Measurements from ENCODE around the gene MPG. TPM values are rescaled to one million over a fixed set of nuclear protein-coding genes. Genes with fewer than 3 reads are reported as not detected.

MPG gene
- total RNA-seq, 1 experiment from 2014 or later, result 32.6 TPM

DNA sequence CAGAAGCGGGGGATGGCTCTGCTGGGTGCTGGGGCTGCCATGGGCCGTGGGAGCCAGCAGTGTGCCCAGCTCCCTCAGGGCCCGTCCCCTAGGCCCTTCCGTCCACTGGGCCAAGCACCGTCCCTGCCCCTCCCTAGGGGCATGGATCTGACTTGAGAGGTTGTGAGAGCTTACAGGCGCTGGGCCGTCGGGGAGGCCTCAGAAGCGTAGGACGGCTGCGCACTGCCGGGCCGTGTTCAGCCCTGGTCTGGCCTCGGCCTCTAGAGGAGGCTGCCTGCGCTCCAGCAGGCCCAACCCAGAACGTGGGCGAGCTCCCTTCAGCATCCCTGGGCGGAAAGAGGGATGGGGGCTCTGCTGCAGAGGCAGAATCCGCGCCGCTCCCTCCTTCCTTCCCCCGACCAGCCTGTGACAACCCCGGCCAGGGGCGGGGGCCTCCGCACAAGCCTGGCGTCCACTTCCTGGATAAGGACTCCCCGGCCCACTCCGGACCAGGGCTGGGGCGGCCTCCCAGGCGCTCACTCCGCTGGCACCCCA, 685 bp upstream of the MPG start:
- H3K27ac ChIP-seq (ENCODE audit: low read depth, low read length), result peak overlapping the region; percentile 90
- H3K27me3 ChIP-seq (ENCODE audit: insufficient read depth, low read length), result no peaks in the 10 kb centered on the region
- H3K4me3 ChIP-seq (replicated peaks in 1 of 2; ENCODE audit: low read depth in 1 of 2, low read length in 2 of 2), result peak overlapping the region; percentile 62 to 68
- peaks cover 22 to 35% of the 10 kb centered on the region in 2 experiments for H3K4me1 ChIP-seq (ENCODE audit: control insufficient read depth in 1 of 2, insufficient read depth in 2 of 2, low read length in 2 of 2)
- CTCF ChIA-PET, result interaction anchor here (1.0 to 1.4 kb wide), 2 partner anchors 11 to 20 kb away, joined by 3 to 7 read pairs; no protein-coding TSS in a partner anchor
- H3K79me2 ChIP-seq (ENCODE audit: insufficient read depth, low read length), result 0 out of 2 replicates have a peak, but pooled peaks cover 4% of the 10 kb centered on the region
- H3K36me3 ChIP-seq (ENCODE audit: control insufficient read depth in 1 of 2, insufficient read depth in 2 of 2, low read length in 2 of 2), result no peaks in the 10 kb centered on the region
- ATAC-seq, result peak; percentile 54
- intact Hi-C loops (cut with micrococcal nuclease), result no loop called here
- 0 out of 2 replicates have a peak, but pooled peaks have one; percentile 24 for TF ChIP-seq SIN3A (IDR thresholded peaks at IDR 0.05; ENCODE audit: low read depth)
- TF ChIP-seq ZFX (IDR thresholded peaks at IDR 0.05), result peak; percentile 79
- TF ChIP-seq ZNF274 (IDR thresholded peaks at IDR 0.05; ENCODE audit: low read depth, low read length), result no peak
- no peak for TF ChIP-seq EZH2phosphoT487 (IDR thresholded peaks at IDR 0.05; ENCODE audit: borderline replicate concordance)
- peak overlapping the region; percentile 80 for H3K4me2 ChIP-seq (ENCODE audit: low read length)
- DNase-seq (ENCODE audit: low read depth, low spot score), result no peak
- H3K9ac ChIP-seq (ENCODE audit: low read length), result peak overlapping the region; percentile 71
- POLR2A ChIA-PET, result no interaction called here
- no peak overlapping the region for H2AFZ ChIP-seq (ENCODE audit: low read depth, low read length, poor library complexity, severe bottlenecking)
- H3K9me3 ChIP-seq (ENCODE audit: control insufficient read depth in 1 of 2, insufficient read depth in 1 of 2, low read depth in 1 of 2, low read length in 2 of 2), result no peaks in the 10 kb centered on the region
- RAD21 ChIA-PET (ENCODE audit: low non-redundant PET in 1 of 2, low total read pairs in 2 of 2, uncharacterized antibody in 2 of 2, unreplicated experiment in 2 of 2), result no interaction called here
- H3K9me2 ChIP-seq (ENCODE audit: insufficient read depth), result no peaks in the 10 kb centered on the region
- no peaks in the 10 kb centered on the region for H4K20me1 ChIP-seq (ENCODE audit: insufficient read depth)
- no TSS peak for BruUV-seq (replicated peaks)

DNA sequence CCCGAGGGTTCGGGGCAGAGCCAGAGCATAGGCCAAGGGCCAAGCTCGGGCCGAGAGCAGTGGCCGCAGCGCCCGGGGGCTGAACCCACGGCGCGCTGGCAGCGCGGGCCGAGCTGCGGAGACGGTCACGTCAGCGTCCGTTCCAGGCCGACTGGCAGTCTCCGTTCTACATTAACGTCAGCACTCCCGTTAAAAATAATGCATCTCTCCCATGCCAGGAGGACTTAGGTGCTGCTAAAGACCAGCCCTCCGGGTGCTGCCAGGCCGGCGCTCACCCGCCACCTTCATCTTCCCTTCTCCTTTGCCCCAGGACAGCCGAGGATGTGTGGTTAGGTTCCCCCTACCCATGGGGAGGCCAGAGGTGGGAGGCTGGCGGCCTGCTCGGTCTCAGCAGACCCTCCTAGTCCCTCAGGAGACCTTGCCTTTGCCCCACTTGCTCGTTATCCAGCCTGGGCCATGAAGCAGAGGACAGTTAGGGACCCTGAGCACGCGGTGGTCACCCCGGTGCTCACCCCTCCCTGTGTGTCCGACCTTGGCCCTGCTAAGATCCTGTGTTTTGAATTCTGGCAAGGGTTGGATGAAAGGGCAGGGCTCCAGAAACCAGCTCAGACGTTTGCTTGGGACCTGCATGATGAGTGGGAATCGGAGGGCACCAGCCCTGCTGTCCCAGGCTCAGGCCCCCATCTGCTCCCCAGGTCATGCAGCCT, 572 bp downstream of the MPG start:
- H3K4me3 ChIP-seq (replicated peaks in 1 of 2; ENCODE audit: low read depth in 1 of 2, low read length in 2 of 2), result peak overlapping the region; percentile 62 to 68
- intact Hi-C loops (cut with micrococcal nuclease), result no loop called here
- DNase-seq (ENCODE audit: low read depth, low spot score) (no peak), ATAC-seq (peak; percentile 12)
- 0 out of 2 replicates have a peak, but pooled peaks cover 4% of the 10 kb centered on the region for H3K79me2 ChIP-seq (ENCODE audit: insufficient read depth, low read length)
- TF ChIP-seq JUND (IDR thresholded peaks at IDR 0.05) (no peak), EZH2 (IDR thresholded peaks at IDR 0.05) (no peak), ELF1 (IDR thresholded peaks at IDR 0.05; ENCODE audit: borderline replicate concordance, low read depth) (no peak)
- TF ChIP-seq, protein P1, sequence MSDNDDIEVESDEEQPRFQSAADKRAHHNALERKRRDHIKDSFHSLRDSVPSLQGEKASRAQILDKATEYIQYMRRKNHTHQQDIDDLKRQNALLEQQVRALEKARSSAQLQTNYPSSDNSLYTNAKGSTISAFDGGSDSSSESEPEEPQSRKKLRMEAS (IDR thresholded peaks at IDR 0.05), result no peak
- TF ChIP-seq, protein P2, sequence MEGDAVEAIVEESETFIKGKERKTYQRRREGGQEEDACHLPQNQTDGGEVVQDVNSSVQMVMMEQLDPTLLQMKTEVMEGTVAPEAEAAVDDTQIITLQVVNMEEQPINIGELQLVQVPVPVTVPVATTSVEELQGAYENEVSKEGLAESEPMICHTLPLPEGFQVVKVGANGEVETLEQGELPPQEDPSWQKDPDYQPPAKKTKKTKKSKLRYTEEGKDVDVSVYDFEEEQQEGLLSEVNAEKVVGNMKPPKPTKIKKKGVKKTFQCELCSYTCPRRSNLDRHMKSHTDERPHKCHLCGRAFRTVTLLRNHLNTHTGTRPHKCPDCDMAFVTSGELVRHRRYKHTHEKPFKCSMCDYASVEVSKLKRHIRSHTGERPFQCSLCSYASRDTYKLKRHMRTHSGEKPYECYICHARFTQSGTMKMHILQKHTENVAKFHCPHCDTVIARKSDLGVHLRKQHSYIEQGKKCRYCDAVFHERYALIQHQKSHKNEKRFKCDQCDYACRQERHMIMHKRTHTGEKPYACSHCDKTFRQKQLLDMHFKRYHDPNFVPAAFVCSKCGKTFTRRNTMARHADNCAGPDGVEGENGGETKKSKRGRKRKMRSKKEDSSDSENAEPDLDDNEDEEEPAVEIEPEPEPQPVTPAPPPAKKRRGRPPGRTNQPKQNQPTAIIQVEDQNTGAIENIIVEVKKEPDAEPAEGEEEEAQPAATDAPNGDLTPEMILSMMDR (IDR thresholded peaks at IDR 0.05 in 2 of 3, conservative IDR thresholded peaks at IDR 0.05 in 1 of 3; ENCODE audit: borderline replicate concordance in 1 of 3, insufficient read depth in 1 of 3, low read depth in 2 of 3, low read length in 2 of 3), result no peak
- peaks cover 18 to 24% of the 10 kb centered on the region in 2 experiments for H3K4me1 ChIP-seq (ENCODE audit: control insufficient read depth in 1 of 2, insufficient read depth in 2 of 2, low read length in 2 of 2)
- BruUV-seq (replicated peaks), result TSS peak; percentile 48
- H3K9me2 ChIP-seq (ENCODE audit: insufficient read depth), result no peaks in the 10 kb centered on the region
- ChIA-PET RAD21 (ENCODE audit: low non-redundant PET in 1 of 2, low total read pairs in 2 of 2, uncharacterized antibody in 2 of 2, unreplicated experiment in 2 of 2) (no interaction called here), POLR2A (no interaction called here), CTCF (no interaction called here)
- no peak overlapping the region for H2AFZ ChIP-seq (ENCODE audit: low read depth, low read length, poor library complexity, severe bottlenecking)
- peak overlapping the region; percentile 80 for H3K4me2 ChIP-seq (ENCODE audit: low read length)
- peak overlapping the region; percentile 71 for H3K9ac ChIP-seq (ENCODE audit: low read length)
- no peaks in the 10 kb centered on the region for H3K27me3 ChIP-seq (ENCODE audit: insufficient read depth, low read length)
- H4K20me1 ChIP-seq (ENCODE audit: insufficient read depth), result no peaks in the 10 kb centered on the region
- H3K27ac ChIP-seq (ENCODE audit: low read depth, low read length), result peak overlapping the region; percentile 90
- no peaks in the 10 kb centered on the region for H3K36me3 ChIP-seq (ENCODE audit: control insufficient read depth in 1 of 2, insufficient read depth in 2 of 2, low read length in 2 of 2)
- no peaks in the 10 kb centered on the region for H3K9me3 ChIP-seq (ENCODE audit: control insufficient read depth in 1 of 2, insufficient read depth in 1 of 2, low read depth in 1 of 2, low read length in 2 of 2)
